ENCODE results near the gene SLC27A1.

Gene SLC27A1

DNA sequence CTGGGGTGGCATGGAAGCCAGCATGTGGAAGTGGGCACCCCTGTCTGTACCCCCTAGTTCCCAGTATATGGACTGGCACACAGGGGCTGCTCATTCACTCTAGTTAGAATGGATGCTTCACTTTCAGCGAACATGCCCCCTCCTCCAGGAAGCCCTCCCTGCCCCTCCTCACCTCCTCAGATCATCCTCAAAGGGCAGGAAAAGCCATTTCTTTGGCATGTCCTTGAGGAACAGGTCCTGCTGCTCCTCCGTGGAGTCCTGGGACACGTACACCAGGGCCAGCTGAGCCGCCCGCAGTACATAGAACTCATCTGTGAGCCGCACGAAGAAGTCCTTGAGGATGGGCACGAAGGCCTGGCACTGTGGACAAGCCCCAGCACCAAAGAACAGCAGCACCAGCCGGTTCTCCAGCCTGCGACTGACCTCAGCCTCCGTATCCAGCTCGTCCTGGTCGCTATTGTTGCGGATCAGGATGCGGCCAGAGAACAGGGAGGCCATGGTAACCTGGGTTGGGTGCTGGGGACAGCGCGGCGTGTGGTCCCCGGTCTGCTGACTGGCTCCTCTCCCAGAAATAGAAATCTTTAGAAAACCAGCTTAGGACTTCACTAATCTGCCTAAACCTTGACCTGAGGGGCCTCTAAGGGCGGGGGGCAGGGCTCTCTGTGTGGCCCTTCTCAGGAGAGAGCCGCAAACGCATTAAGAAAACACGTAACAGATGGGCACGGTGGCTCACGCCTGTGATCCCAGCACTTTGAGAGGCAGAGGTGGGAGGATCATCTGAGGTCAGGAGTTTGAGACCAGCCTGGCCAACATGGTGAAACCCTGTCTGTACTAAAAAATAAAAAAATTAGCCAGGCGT is 9.7 kb upstream of the SLC27A1 start, which contains the start of gene NXNL1:
NXNL1 (minus strand) TSS at position 555 of the 859 bp plus-strand sequence; CDS start at position 498, 57 bp downstream.
- H3K27me3 ChIP-seq (ENCODE audit: insufficient read depth, low read depth, severe bottlenecking), result no peaks in the 10 kb centered on the region
- H3K27ac ChIP-seq, result peak within 1 kb of the TSS; percentile 88
- no peaks in the 10 kb centered on the region for H3K9me3 ChIP-seq (ENCODE audit: severe bottlenecking)
- peaks cover 16% of the 10 kb centered on the region for H3K36me3 ChIP-seq
- peak within 1 kb of the TSS; percentile 51 for H3K4me3 ChIP-seq (ENCODE audit: low read depth, low read length)
- TF ChIP-seq, protein P1, sequence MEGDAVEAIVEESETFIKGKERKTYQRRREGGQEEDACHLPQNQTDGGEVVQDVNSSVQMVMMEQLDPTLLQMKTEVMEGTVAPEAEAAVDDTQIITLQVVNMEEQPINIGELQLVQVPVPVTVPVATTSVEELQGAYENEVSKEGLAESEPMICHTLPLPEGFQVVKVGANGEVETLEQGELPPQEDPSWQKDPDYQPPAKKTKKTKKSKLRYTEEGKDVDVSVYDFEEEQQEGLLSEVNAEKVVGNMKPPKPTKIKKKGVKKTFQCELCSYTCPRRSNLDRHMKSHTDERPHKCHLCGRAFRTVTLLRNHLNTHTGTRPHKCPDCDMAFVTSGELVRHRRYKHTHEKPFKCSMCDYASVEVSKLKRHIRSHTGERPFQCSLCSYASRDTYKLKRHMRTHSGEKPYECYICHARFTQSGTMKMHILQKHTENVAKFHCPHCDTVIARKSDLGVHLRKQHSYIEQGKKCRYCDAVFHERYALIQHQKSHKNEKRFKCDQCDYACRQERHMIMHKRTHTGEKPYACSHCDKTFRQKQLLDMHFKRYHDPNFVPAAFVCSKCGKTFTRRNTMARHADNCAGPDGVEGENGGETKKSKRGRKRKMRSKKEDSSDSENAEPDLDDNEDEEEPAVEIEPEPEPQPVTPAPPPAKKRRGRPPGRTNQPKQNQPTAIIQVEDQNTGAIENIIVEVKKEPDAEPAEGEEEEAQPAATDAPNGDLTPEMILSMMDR (IDR thresholded peaks at IDR 0.05; ENCODE audit: low read depth, low read length), result no peak
- DNase-seq, result peak; percentile 95

DNA sequence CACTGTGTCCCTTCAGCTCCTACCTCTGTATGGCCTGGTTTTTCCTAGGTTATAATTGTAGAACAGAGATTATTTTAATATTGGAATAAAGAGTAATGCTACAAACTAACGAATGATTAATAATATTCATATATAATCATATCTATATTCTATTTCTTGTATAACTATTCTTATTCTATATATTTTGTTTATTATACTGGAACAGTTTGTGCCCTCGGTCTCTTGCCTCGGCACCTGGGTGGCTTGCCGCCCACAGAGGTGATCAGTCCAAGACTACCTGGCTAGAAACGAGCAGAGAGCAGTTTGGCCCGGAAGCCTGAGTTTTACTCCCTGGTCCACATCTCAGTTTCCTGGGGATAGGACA is 3.9 kb upstream of the SLC27A1 start:
- H3K27ac ChIP-seq, result peak overlapping the region; percentile 84
- no peak overlapping the region for H3K4me3 ChIP-seq (ENCODE audit: low read depth, low read length)
- no peaks in the 10 kb centered on the region for H3K36me3 ChIP-seq
- H3K9me3 ChIP-seq (ENCODE audit: severe bottlenecking), result no peaks in the 10 kb centered on the region
- H3K27me3 ChIP-seq (ENCODE audit: insufficient read depth, low read depth, severe bottlenecking), result no peaks in the 10 kb centered on the region
- TF ChIP-seq, protein P1 (IDR thresholded peaks at IDR 0.05; ENCODE audit: low read depth, low read length), result no peak
- no peak for DNase-seq

DNA sequence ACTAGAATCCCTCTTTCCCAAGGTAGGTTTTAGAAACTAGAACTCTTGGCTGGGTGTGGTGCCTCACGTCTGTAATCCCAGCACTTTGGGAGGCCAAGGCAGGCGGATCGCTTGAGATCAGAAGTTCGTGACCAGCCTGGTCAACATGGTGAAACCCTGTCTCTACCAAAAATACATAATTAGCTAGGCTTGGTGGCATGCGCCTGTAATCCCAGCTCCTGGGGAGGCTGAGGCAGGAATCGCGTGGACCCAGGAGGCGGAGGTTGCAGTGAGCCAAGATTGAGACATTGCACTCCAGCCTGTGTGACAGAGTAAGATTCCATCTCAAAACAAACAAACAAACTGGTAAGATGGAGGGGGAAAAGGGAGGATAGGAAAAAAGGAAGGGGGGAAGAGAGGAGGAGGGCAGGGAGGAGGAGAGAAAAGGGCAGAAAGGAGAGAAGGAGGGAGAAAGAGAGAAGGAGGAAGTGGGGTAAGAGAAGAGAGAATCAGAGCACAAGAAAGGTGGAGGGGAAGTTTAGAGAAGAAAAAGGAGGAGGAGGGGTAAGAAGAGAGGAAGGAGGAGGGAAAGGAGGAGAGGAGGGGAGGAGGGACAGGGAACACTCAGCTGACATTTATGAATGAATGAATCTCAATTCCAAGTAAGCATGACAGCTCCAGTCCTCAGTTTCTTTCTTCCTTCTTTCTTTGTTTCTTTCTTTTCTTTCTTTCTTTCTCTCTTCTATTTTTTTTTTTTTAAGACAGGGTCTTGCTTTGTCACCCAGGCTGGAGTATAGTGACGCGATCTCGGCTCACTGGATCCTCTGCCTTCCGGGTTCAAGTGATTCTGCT is 2.6 kb upstream of the SLC27A1 start:
- TF ChIP-seq, protein P1 (IDR thresholded peaks at IDR 0.05; ENCODE audit: low read depth, low read length), result no peak
- Histone ChIP-seq H3K27ac (peak overlapping the region; percentile 93), H3K27me3 (ENCODE audit: insufficient read depth, low read depth, severe bottlenecking) (no peaks in the 10 kb centered on the region), H3K9me3 (ENCODE audit: severe bottlenecking) (no peaks in the 10 kb centered on the region), H3K4me3 (ENCODE audit: low read depth, low read length) (no peak overlapping the region), H3K36me3 (no peaks in the 10 kb centered on the region)
- DNase-seq, result no peak

DNA sequence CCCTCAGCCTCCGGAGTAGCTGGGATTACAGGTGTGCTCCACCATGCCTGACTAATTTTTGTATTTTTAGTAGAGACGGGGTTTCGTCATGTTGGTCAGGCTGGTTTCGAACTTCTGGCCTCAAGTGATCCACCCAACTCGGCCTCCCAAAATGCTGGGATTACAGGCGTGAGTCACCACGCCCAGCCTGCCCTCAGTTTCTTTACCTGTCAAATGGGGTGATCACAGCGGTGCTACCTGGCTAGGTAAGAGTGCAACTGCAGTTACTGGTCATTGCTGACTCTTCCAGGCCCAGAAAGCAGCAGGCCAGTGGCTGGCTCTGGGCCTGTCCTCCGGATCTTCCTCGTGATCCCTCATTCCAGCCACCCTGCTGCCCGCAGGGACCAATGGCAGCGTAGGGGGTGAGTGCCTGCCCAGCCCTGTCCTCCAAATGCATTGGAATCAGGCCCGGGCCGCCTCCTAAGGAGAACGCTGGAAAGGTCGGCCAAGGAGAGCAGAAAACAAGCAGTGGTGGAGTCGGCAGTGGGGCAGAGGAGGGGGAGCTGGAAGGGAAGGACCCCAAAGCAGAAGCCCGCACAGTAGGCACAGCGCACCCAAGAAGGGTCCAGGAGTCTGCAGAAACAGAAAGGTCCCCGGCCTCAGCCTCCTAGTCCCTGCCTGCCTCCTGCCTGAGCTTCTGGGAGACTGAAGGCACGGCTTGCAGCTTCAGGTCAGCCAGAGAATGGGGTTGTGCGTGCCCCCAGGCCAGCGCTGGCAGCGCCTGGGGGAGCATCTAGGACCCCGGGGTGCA is 1.8 kb upstream of the SLC27A1 start:
- Histone ChIP-seq H3K4me3 (ENCODE audit: low read depth, low read length) (peak overlapping the region; percentile 81), H3K27me3 (ENCODE audit: insufficient read depth, low read depth, severe bottlenecking) (no peaks in the 10 kb centered on the region), H3K9me3 (ENCODE audit: severe bottlenecking) (no peaks in the 10 kb centered on the region), H3K27ac (peak overlapping the region; percentile 93), H3K36me3 (no peaks in the 10 kb centered on the region)
- peak; percentile 26 for DNase-seq
- TF ChIP-seq, protein P1 (IDR thresholded peaks at IDR 0.05; ENCODE audit: low read depth, low read length), result no peak

DNA sequence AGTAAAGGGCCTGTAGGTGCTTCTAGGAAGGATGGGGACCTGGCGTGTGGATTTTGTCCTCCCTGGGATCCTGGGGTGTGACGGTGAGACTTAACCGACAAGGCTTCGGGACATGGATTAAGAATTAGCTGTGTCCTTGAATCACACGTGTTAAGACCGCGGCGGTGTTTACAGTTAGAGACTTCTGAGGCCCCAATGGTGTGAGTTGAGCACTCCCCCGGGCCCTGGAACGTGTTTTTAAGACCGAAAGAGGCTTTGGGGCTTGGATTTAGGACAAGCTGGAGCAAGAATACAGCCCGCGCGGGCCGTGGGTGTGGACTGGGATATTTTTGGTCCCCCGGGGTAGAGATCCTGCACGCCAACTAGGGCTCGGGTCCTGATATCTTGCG is 1.2 kb upstream of the SLC27A1 start:
- peak; percentile 90 for DNase-seq
- Histone ChIP-seq H3K9me3 (ENCODE audit: severe bottlenecking) (no peaks in the 10 kb centered on the region), H3K27ac (peak overlapping the region; percentile 93), H3K27me3 (ENCODE audit: insufficient read depth, low read depth, severe bottlenecking) (no peaks in the 10 kb centered on the region), H3K4me3 (ENCODE audit: low read depth, low read length) (peak overlapping the region; percentile 81), H3K36me3 (no peaks in the 10 kb centered on the region)
- TF ChIP-seq, protein P1 (IDR thresholded peaks at IDR 0.05; ENCODE audit: low read depth, low read length), result no peak
